CD8-positive, alpha-beta memory T cell (primary cell): Measurements from ENCODE around the gene PRAME. TPM values are rescaled to one million over a fixed set of nuclear protein-coding genes. Genes with fewer than 3 reads are reported as not detected.
A peak's percentile ranks its signal among the peaks of the same experiment; 100 is the strongest.

Experiments used
- CTCF ChIA-PET: fragments of 350-600 bp; sonication (Branson Sonifier 250); formaldehyde crosslinking; loops from one replicate; lab custom pipeline; 2021; ENCODE audit warnings: antibody characterized with exemption; lab: Charles Lee
- POLR2A ChIA-PET: fragments of 350-600 bp; sonication (Branson Sonifier 250); formaldehyde crosslinking; loops from one replicate; lab custom pipeline; 2021; ENCODE audit warnings: antibody characterized with exemption; lab: Charles Lee
- DNase-seq, 5 donors: peaks; one replicate each; pipeline versions ENCODE4 v3.0.0 to v3.0.0-alpha.2; 2020 to 2022; ENCODE audit warnings: mixed read lengths in 1 of 5
- H3K27ac ChIP-seq: one replicate; pipeline ENCODE4 v1.7.0; 2013; ENCODE audit warnings: low read depth, mild to moderate bottlenecking, low read length, moderate library complexity
- H3K27me3 ChIP-seq: 2 replicates; pipeline ENCODE4 v1.7.0; 2013; ENCODE audit warnings: low read length, mild to moderate bottlenecking; ENCODE audit not compliant: insufficient read depth, poor library complexity, severe bottlenecking
- H3K36me3 ChIP-seq: 2 replicates; pipeline ENCODE4 v1.7.0; 2013; ENCODE audit warnings: mild to moderate bottlenecking, low read length, moderate library complexity; ENCODE audit not compliant: insufficient read depth
- H3K4me1 ChIP-seq: 2 replicates; pipeline ENCODE4 v1.7.0; 2013; ENCODE audit warnings: mild to moderate bottlenecking, low read length, moderate library complexity; ENCODE audit not compliant: insufficient read depth
- H3K4me3 ChIP-seq: 2 replicates; pipeline ENCODE4 v1.7.0; 2013; ENCODE audit warnings: mild to moderate bottlenecking, low read length
- H3K9me3 ChIP-seq: 2 replicates; pipeline ENCODE4 v1.7.0; 2013; ENCODE audit warnings: mild to moderate bottlenecking, low read length
- H3K27ac Mint-ChIP-seq, 8 donors: one replicate each; pipeline ENCODE4 v1.8.0; 2020 to 2021; ENCODE audit warnings: mixed read lengths in 8 of 8, mild to moderate bottlenecking in 6 of 8, inconsistent platforms in 3 of 8, moderate library complexity in 3 of 8
- H3K27me3 Mint-ChIP-seq, 2 donors: one replicate each; pipeline ENCODE4 v1.8.0; 2020 to 2021; ENCODE audit warnings: mixed read lengths in 2 of 2, mild to moderate bottlenecking in 1 of 2, moderate library complexity in 1 of 2
- H3K36me3 Mint-ChIP-seq, 3 donors: one replicate each; pipeline ENCODE4 v1.8.0; 2020 to 2021; ENCODE audit warnings: mixed read lengths in 3 of 3, inconsistent platforms in 1 of 3, mild to moderate bottlenecking in 1 of 3
- H3K4me1 Mint-ChIP-seq, 3 donors: one replicate each; pipeline ENCODE4 v1.8.0; 2020 to 2021; ENCODE audit warnings: mixed read lengths in 3 of 3, inconsistent platforms in 1 of 3, mild to moderate bottlenecking in 1 of 3
- H3K4me3 Mint-ChIP-seq, 7 donors: one replicate each; pipeline ENCODE4 v1.8.0; 2020 to 2021; ENCODE audit warnings: mixed read lengths in 7 of 7, mild to moderate bottlenecking in 6 of 7, moderate library complexity in 4 of 7, inconsistent platforms in 2 of 7
- H3K9me3 Mint-ChIP-seq, 5 donors: one replicate each; pipeline ENCODE4 v1.8.0; 2020 to 2022; ENCODE audit warnings: mixed read lengths in 5 of 5, mild to moderate bottlenecking in 3 of 5, moderate library complexity in 2 of 5, inconsistent platforms in 1 of 5
- polyA plus RNA-seq: library from polyadenylated mRNA; unstranded; fragments of 300-500 nt; fragmentation: Illumina TruSeq; gene quantifications from one replicate; pipeline ENCODE4 v1.2.3, GENCODE V29; 2021
- total RNA-seq, 2 experiments: library from RNA; stranded (reverse); gene quantifications; one replicate each; pipeline ENCODE4 v1.2.3, GENCODE V29; 2021

Gene PRAME
- total and polyA plus RNA-seq, 3 experiments from 2014 or later, result not detected

- DNase-seq, result no peak
- Histone ChIP-seq H3K4me1 (peaks cover 8% of the 10 kb centered on the region), H3K36me3 (no peaks in the 10 kb centered on the region), H3K27ac (peak overlapping the region; percentile 11), H3K27me3 (no peaks in the 10 kb centered on the region), H3K9me3 (no peaks in the 10 kb centered on the region), H3K4me3 (no peak overlapping the region)
- Mint-ChIP-seq H3K4me1 (no peaks in the 10 kb centered on the region), H3K27ac (no peak overlapping the region), H3K36me3 (no peaks in the 10 kb centered on the region), H3K4me3 (no peak overlapping the region), H3K9me3 (no peaks in the 10 kb centered on the region), H3K27me3 (peaks cover 2 to 5% of the 10 kb centered on the region in 2 donors)
- ChIA-PET POLR2A (no interaction called here), CTCF (no interaction called here)
Observed at GRCh38 chr22:22552630-22553029, 6.4 kb downstream of the PRAME start.

DNA sequence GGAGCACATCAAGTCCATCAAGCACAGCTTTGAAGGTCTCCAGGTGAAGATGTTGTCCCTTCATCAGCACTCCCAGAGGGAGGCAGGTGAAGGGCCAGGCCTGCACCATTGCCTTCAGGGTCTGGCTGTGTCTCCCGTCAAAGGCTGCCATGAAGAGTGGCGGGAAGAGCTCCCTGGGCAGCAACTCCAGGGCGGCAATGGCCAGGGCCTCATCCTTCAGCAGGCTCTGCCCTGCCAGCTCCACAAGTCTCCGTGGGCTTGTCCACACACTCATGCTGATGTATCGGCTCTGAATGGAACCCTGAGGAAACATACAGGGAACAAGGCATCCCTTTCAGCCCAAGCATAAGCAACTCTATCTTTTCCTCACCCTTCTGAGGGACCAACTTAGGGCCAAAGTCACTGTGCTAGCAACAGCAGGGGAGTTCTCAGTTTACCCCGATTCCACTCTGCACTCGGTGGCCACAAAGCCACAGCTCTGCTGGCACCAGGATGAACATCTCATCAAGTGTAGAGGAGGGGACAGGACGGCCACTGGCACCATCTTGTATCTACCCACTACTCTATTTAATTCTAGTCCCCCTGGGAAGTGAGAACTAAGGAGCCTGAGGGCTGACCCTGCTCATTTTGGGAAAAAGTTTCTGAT is 8.2 kb downstream of the PRAME start:
- CTCF ChIA-PET, result no interaction called here

GRCh38 chr22:22548910-22549309 is 10.2 kb downstream of the PRAME start:
- peaks cover 1 to 11% of the 10 kb centered on the region in 2 donors for H3K27me3 Mint-ChIP-seq

More for the DNA sequence above, 8.2 kb downstream of the PRAME start:
- no peaks in the 10 kb centered on the region for H3K36me3 Mint-ChIP-seq
- H3K9me3 ChIP-seq, result no peaks in the 10 kb centered on the region
- no peak for DNase-seq
- no peaks in the 10 kb centered on the region for H3K36me3 ChIP-seq
- no peak overlapping the region for H3K27ac ChIP-seq
- H3K4me3 Mint-ChIP-seq, result no peak overlapping the region
- POLR2A ChIA-PET, result no interaction called here
- H3K9me3 Mint-ChIP-seq, result no peaks in the 10 kb centered on the region
- peaks cover 3% of the 10 kb centered on the region for H3K4me1 ChIP-seq
- H3K4me3 ChIP-seq, result no peak overlapping the region
- peaks cover 0 to 7% of the 10 kb centered on the region in 2 donors for H3K27me3 Mint-ChIP-seq
- no peaks in the 10 kb centered on the region for H3K4me1 Mint-ChIP-seq
- H3K27ac Mint-ChIP-seq, result no peak overlapping the region
- no peaks in the 10 kb centered on the region for H3K27me3 ChIP-seq

GRCh38 chr22:22548317-22548716 is 10.7 kb downstream of the PRAME start:
- Histone ChIP-seq H3K27ac (no peak overlapping the region), H3K36me3 (no peaks in the 10 kb centered on the region), H3K4me1 (no peaks in the 10 kb centered on the region), H3K27me3 (no peaks in the 10 kb centered on the region), H3K9me3 (no peaks in the 10 kb centered on the region), H3K4me3 (no peak overlapping the region)
- no peak for DNase-seq
- Mint-ChIP-seq H3K36me3 (no peaks in the 10 kb centered on the region), H3K27ac (peak overlapping the region in 1 of 8 donors; percentile 47), H3K4me1 (no peaks in the 10 kb centered on the region), H3K4me3 (no peak overlapping the region), H3K27me3 (peaks cover 1 to 11% of the 10 kb centered on the region in 2 donors), H3K9me3 (no peaks in the 10 kb centered on the region)
- CTCF ChIA-PET, result no interaction called here
- POLR2A ChIA-PET, result no interaction called here

More at GRCh38 chr22:22548910-22549309, 10.2 kb downstream of the PRAME start:
- no peak overlapping the region for H3K27ac ChIP-seq
- Mint-ChIP-seq H3K9me3 (no peaks in the 10 kb centered on the region), H3K36me3 (no peaks in the 10 kb centered on the region), H3K4me1 (no peaks in the 10 kb centered on the region), H3K4me3 (no peak overlapping the region), H3K27ac (no peak overlapping the region)
- no peaks in the 10 kb centered on the region for H3K36me3 ChIP-seq
- H3K4me1 ChIP-seq, result no peaks in the 10 kb centered on the region
- CTCF ChIA-PET, result no interaction called here
- H3K4me3 ChIP-seq, result no peak overlapping the region
- H3K27me3 ChIP-seq, result no peaks in the 10 kb centered on the region
- no peaks in the 10 kb centered on the region for H3K9me3 ChIP-seq
- no peak for DNase-seq
- POLR2A ChIA-PET, result no interaction called here

DNA sequence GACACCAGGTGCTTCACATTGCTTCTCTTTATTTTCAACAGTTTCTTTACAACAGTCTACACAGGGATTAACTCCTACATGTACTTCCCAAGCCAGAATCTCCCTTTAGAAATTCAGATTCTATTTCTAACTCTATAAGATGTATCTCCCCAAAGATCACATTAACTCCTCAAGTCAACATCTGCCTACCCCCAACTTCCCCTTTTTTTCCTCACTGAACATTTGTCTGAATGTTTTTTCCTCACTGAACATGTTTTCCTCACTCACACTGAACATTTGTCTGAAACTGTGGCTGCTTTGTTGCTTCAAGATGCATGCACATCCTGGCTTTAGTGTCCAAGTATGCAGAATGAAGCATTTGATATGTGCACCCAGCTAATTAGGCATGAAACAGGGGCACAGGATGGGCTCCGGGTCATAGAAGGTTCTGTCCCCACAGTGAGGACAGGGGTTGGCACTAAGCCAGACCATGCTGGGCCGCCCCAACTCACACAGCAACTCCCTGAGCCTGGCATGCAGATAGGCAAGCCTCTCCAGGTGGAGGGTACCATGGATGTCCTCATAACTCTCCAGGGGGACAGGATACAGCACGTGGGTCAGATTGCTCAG is 11.3 kb downstream of the PRAME start:
- H3K4me1 Mint-ChIP-seq, result no peaks in the 10 kb centered on the region
- peaks cover 5 to 14% of the 10 kb centered on the region in 2 donors for H3K27me3 Mint-ChIP-seq
- CTCF ChIA-PET, result no interaction called here
- Histone ChIP-seq H3K27ac (no peak overlapping the region), H3K4me3 (no peak overlapping the region), H3K9me3 (no peaks in the 10 kb centered on the region), H3K36me3 (no peaks in the 10 kb centered on the region), H3K4me1 (no peaks in the 10 kb centered on the region), H3K27me3 (no peaks in the 10 kb centered on the region)
- peak overlapping the region in 1 of 8 donors; percentile 26 for H3K27ac Mint-ChIP-seq
- no peak for DNase-seq
- no peaks in the 10 kb centered on the region for H3K9me3 Mint-ChIP-seq
- H3K4me3 Mint-ChIP-seq, result no peak overlapping the region
- POLR2A ChIA-PET, result no interaction called here
- H3K36me3 Mint-ChIP-seq, result no peaks in the 10 kb centered on the region

DNA sequence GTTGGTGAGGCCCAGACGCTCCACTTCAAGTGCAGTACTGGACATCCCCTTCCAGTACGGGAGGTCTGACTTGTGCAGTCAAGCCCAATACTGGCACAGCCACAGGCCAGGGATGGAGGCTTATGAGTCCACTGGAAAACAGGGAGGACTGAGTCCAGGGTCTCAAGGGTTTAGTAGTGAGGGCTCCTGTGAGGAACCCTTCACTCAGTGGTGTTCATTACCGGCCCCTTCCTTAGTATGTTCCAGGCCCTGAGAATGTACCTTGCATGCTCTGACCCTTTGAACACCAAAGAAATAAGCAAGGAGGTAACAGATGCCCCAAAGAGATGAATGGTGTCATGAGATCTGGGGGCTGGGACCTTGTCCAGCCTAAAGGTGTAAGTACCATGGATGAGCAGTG is 11.8 kb downstream of the PRAME start:
- Histone ChIP-seq H3K27ac (peak overlapping the region; percentile 3), H3K36me3 (no peaks in the 10 kb centered on the region), H3K4me1 (no peaks in the 10 kb centered on the region), H3K9me3 (no peaks in the 10 kb centered on the region), H3K27me3 (no peaks in the 10 kb centered on the region), H3K4me3 (no peak overlapping the region)
- Mint-ChIP-seq H3K4me1 (no peaks in the 10 kb centered on the region), H3K36me3 (no peaks in the 10 kb centered on the region), H3K9me3 (no peaks in the 10 kb centered on the region), H3K27me3 (peaks cover 5 to 20% of the 10 kb centered on the region in 2 donors), H3K27ac (no peak overlapping the region), H3K4me3 (no peak overlapping the region)
- POLR2A ChIA-PET, result no interaction called here
- DNase-seq, result no peak
- CTCF ChIA-PET, result no interaction called here

- Histone ChIP-seq H3K4me3 (no peak overlapping the region), H3K4me1 (no peaks in the 10 kb centered on the region), H3K27ac (no peak overlapping the region), H3K27me3 (no peaks in the 10 kb centered on the region), H3K36me3 (no peaks in the 10 kb centered on the region), H3K9me3 (no peaks in the 10 kb centered on the region)
- CTCF ChIA-PET, result interaction anchor here (1.2 kb wide), 1 partner anchor 8 kb away, joined by 3 read pairs; no protein-coding TSS in a partner anchor
- Mint-ChIP-seq H3K4me1 (no peaks in the 10 kb centered on the region), H3K36me3 (no peaks in the 10 kb centered on the region), H3K27me3 (peaks cover 6 to 25% of the 10 kb centered on the region in 2 donors), H3K4me3 (no peak overlapping the region), H3K27ac (no peak overlapping the region), H3K9me3 (no peaks in the 10 kb centered on the region)
- no peak for DNase-seq
- POLR2A ChIA-PET, result no interaction called here
Observed at GRCh38 chr22:22546490-22546889, 12.6 kb downstream of the PRAME start.

DNA sequence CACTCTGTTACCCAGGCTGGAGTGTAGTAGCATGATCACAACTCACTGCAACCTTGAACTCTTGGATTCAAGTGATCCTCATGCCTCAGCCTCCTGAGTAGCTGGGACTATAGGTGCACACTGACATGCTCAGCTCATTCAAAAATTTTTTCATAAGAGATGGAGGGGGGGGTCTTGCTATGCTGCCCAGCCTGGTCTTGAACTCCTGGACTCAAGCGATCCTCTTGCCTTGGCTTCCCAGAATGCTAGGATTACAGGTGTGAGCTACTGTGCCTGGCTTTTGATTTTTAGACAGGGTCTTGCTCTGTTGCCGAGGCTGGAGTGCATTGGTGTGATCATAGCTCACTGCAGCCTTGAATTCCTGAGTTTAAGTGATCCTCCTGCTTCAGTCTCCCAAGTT is 14.0 kb downstream of the PRAME start:
- POLR2A ChIA-PET, result no interaction called here
- H3K36me3 ChIP-seq, result no peaks in the 10 kb centered on the region
- CTCF ChIA-PET, result no interaction called here
- no peaks in the 10 kb centered on the region for H3K9me3 ChIP-seq
- H3K27ac ChIP-seq, result no peak overlapping the region
- peaks cover 8 to 32% of the 10 kb centered on the region in 2 donors for H3K27me3 Mint-ChIP-seq
- no peaks in the 10 kb centered on the region for H3K27me3 ChIP-seq
- H3K27ac Mint-ChIP-seq, result no peak overlapping the region
- no peaks in the 10 kb centered on the region for H3K36me3 Mint-ChIP-seq
- H3K9me3 Mint-ChIP-seq, result no peaks in the 10 kb centered on the region
- H3K4me1 ChIP-seq, result no peaks in the 10 kb centered on the region
- H3K4me3 ChIP-seq, result no peak overlapping the region
- DNase-seq, result no peak
- no peak overlapping the region for H3K4me3 Mint-ChIP-seq
- no peaks in the 10 kb centered on the region for H3K4me1 Mint-ChIP-seq
